Measurements from ENCODE around the gene L3MBTL4.

Gene L3MBTL4

GRCh38 chr18:5944448-5944847, 470.3 kb downstream of the L3MBTL4 start:
- no peak for DNase-seq

- no peak for DNase-seq
These were observed 471.2 kb downstream of the L3MBTL4 start for GRCh38 chr18:5943514-5943913.

- DNase-seq = no peak
These were observed 472.1 kb downstream of the L3MBTL4 start for GRCh38 chr18:5942591-5942990.

GRCh38 chr18:5941890-5942289, 472.8 kb downstream of the L3MBTL4 start:
- DNase-seq = no peak

- DNase-seq = no peak
These were observed 474.7 kb downstream of the L3MBTL4 start for GRCh38 chr18:5939801-5940667.

- no peak for DNase-seq
These were observed 476.9 kb downstream of the L3MBTL4 start for GRCh38 chr18:5937795-5938194.

GRCh38 chr18:5937121-5937520, 477.6 kb downstream of the L3MBTL4 start:
- DNase-seq = no peak

GRCh38 chr18:5930789-5931188, 483.9 kb downstream of the L3MBTL4 start:
- DNase-seq = no peak

- DNase-seq = no peak
These were observed 496.4 kb downstream of the L3MBTL4 start for GRCh38 chr18:5918205-5918858.

GRCh38 chr18:5914951-5915350, 499.8 kb downstream of the L3MBTL4 start:
- no peak for DNase-seq

GRCh38 chr18:5914016-5914415, 500.7 kb downstream of the L3MBTL4 start:
- DNase-seq = no peak

GRCh38 chr18:5912566-5912965, 502.1 kb downstream of the L3MBTL4 start:
- DNase-seq = no peak

GRCh38 chr18:5909125-5909524, 505.6 kb downstream of the L3MBTL4 start:
- DNase-seq = no peak
